ENCODE measurements around the gene LRRIQ1. TPM values are rescaled to one million over a fixed set of nuclear protein-coding genes. Genes with fewer than 3 reads are reported as not detected.
"Not testable (repeated sequence)": the region's sequence is repeated elsewhere in the genome, so short reads cannot be mapped to it uniquely, and the experiment has no call there.

The LRRIQ1 gene
- total RNA-seq, 1 experiment from 2014 or later, result 3.2 TPM

- in situ Hi-C loops (cut with HindIII; ENCODE audit: low pct_unique_long_range_greater_than_20kb, low sequenced_read_pairs), result loop anchor here (5.0 kb wide), 1 partner anchor 291 kb away; no protein-coding TSS in a partner anchor
Observed at GRCh38 chr12:85156569-85156968, 120.4 kb downstream of the LRRIQ1 start.

GRCh38 chr12:85157035-85157603, 121.0 kb downstream of the LRRIQ1 start:
- in situ Hi-C loops (cut with HindIII; ENCODE audit: low pct_unique_long_range_greater_than_20kb, low sequenced_read_pairs), result loop anchor here (5.0 kb wide), 1 partner anchor 290 kb away; no protein-coding TSS in a partner anchor
- DNase-seq (ENCODE audit: low read depth), result no peak

More at GRCh38 chr12:85156569-85156968, 120.4 kb downstream of the LRRIQ1 start:
- DNase-seq (ENCODE audit: low read depth), result peak; percentile 42

- no peak for DNase-seq (ENCODE audit: low read depth)
- in situ Hi-C loops (cut with HindIII; ENCODE audit: low pct_unique_long_range_greater_than_20kb, low sequenced_read_pairs), result no loop called here
Observed at GRCh38 chr12:85163752-85164321, 127.7 kb downstream of the LRRIQ1 start.

- in situ Hi-C loops (cut with HindIII; ENCODE audit: low pct_unique_long_range_greater_than_20kb, low sequenced_read_pairs), result no loop called here
- DNase-seq (ENCODE audit: low read depth), result peak; percentile 90
Observed at GRCh38 chr12:85179680-85180270, 143.6 kb downstream of the LRRIQ1 start.

- DNase-seq (ENCODE audit: low read depth), result peak; percentile 99
- in situ Hi-C loops (cut with HindIII; ENCODE audit: low pct_unique_long_range_greater_than_20kb, low sequenced_read_pairs), result no loop called here
Observed at GRCh38 chr12:85182699-85183098, 146.5 kb downstream of the LRRIQ1 start.

GRCh38 chr12:85183855-85184254, 147.7 kb downstream of the LRRIQ1 start:
- no peak for DNase-seq (ENCODE audit: low read depth)
- in situ Hi-C loops (cut with HindIII; ENCODE audit: low pct_unique_long_range_greater_than_20kb, low sequenced_read_pairs), result no loop called here

GRCh38 chr12:85186236-85186635, 150.1 kb downstream of the LRRIQ1 start:
- in situ Hi-C loops (cut with HindIII; ENCODE audit: low pct_unique_long_range_greater_than_20kb, low sequenced_read_pairs), result no loop called here

GRCh38 chr12:85188619-85189018, 152.5 kb downstream of the LRRIQ1 start:
- no peak for DNase-seq (ENCODE audit: low read depth)
- in situ Hi-C loops (cut with HindIII; ENCODE audit: low pct_unique_long_range_greater_than_20kb, low sequenced_read_pairs), result no loop called here

More at GRCh38 chr12:85186236-85186635, 150.1 kb downstream of the LRRIQ1 start:
- no peak for DNase-seq (ENCODE audit: low read depth)

GRCh38 chr12:85190728-85191127, 154.6 kb downstream of the LRRIQ1 start:
- in situ Hi-C loops (cut with HindIII; ENCODE audit: low pct_unique_long_range_greater_than_20kb, low sequenced_read_pairs), result no loop called here
- no peak for DNase-seq (ENCODE audit: low read depth)

GRCh38 chr12:85203809-85204208, 167.7 kb downstream of the LRRIQ1 start:
- in situ Hi-C loops (cut with HindIII; ENCODE audit: low pct_unique_long_range_greater_than_20kb, low sequenced_read_pairs); DNase-seq (ENCODE audit: low read depth): not testable (repeated sequence)

GRCh38 chr12:85206543-85206942, 170.4 kb downstream of the LRRIQ1 start:
- DNase-seq (ENCODE audit: low read depth), result no peak
- in situ Hi-C loops (cut with HindIII; ENCODE audit: low pct_unique_long_range_greater_than_20kb, low sequenced_read_pairs), result no loop called here

GRCh38 chr12:85224339-85224738, 188.2 kb downstream of the LRRIQ1 start:
- DNase-seq (ENCODE audit: low read depth); in situ Hi-C loops (cut with HindIII; ENCODE audit: low pct_unique_long_range_greater_than_20kb, low sequenced_read_pairs): not testable (repeated sequence)

- in situ Hi-C loops (cut with HindIII; ENCODE audit: low pct_unique_long_range_greater_than_20kb, low sequenced_read_pairs), result no loop called here
- DNase-seq (ENCODE audit: low read depth), result no peak
Observed at GRCh38 chr12:85225501-85225900, 189.3 kb downstream of the LRRIQ1 start.

- in situ Hi-C loops (cut with HindIII; ENCODE audit: low pct_unique_long_range_greater_than_20kb, low sequenced_read_pairs), result no loop called here
- no peak for DNase-seq (ENCODE audit: low read depth)
Observed at GRCh38 chr12:85237327-85237726, 201.2 kb downstream of the LRRIQ1 start.

GRCh38 chr12:85244561-85244960, 208.4 kb downstream of the LRRIQ1 start:
- in situ Hi-C loops (cut with HindIII; ENCODE audit: low pct_unique_long_range_greater_than_20kb, low sequenced_read_pairs), result no loop called here
- DNase-seq (ENCODE audit: low read depth), result no peak

- in situ Hi-C loops (cut with HindIII; ENCODE audit: low pct_unique_long_range_greater_than_20kb, low sequenced_read_pairs), result no loop called here
- peak; percentile 24 for DNase-seq (ENCODE audit: low read depth)
Observed at GRCh38 chr12:85253853-85254252, 217.7 kb downstream of the LRRIQ1 start.

- in situ Hi-C loops (cut with HindIII; ENCODE audit: low pct_unique_long_range_greater_than_20kb, low sequenced_read_pairs), result no loop called here
- no peak for DNase-seq (ENCODE audit: low read depth)
Observed at GRCh38 chr12:85257671-85258070, 221.5 kb downstream of the LRRIQ1 start.

GRCh38 chr12:85260447-85260846, 224.3 kb downstream of the LRRIQ1 start:
- DNase-seq (ENCODE audit: low read depth), result no peak
- in situ Hi-C loops (cut with HindIII; ENCODE audit: low pct_unique_long_range_greater_than_20kb, low sequenced_read_pairs), result no loop called here

GRCh38 chr12:85260896-85261295, 224.7 kb downstream of the LRRIQ1 start:
- no peak for DNase-seq (ENCODE audit: low read depth)
- in situ Hi-C loops (cut with HindIII; ENCODE audit: low pct_unique_long_range_greater_than_20kb, low sequenced_read_pairs), result no loop called here

- DNase-seq (ENCODE audit: low read depth), result no peak
- in situ Hi-C loops (cut with HindIII; ENCODE audit: low pct_unique_long_range_greater_than_20kb, low sequenced_read_pairs), result no loop called here
Observed at GRCh38 chr12:85266356-85266755, 230.2 kb downstream of the LRRIQ1 start.
